GM18951 (cell line): Measurements from ENCODE around the gene GGACT.

Experiments used
- POLR2A ChIP-seq: IDR thresholded peaks from 4 replicates; pipeline ENCODE4 v1.6.1; 2011; ENCODE audit warnings: mild to moderate bottlenecking; ENCODE audit not compliant: insufficient read length, insufficient read depth; ENCODE audit errors: extremely low read depth
- in situ Hi-C: fragments of 300-500 bp; cut with MboI; formaldehyde crosslinking; loops from one replicate; pipeline ENCODE4 v1.12.0; 2022; ENCODE audit warnings: low sequenced_read_pairs, mixed read lengths, inconsistent platforms; ENCODE audit not compliant: unreplicated experiment

GGACT gene

DNA sequence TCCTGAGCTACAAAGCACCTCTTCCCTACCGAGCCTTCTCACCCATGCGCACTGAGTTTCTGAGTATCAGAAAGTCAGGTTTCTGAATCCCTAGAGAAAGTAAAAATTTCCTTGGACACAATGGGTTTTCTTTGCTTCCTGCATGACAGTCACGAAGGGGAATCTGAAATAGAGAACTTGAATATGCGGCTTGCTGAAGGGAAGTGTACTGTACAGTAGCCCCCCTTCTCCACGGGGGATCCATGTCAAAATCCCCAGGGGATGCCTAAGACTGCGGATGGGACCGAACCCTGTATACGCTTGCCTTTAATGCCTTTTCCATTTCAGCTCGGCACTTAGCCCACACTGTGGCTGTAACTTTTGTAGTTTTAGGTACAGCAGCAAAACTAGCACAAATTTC lies 107.9 kb downstream of the GGACT start:
- no peak for TF ChIP-seq POLR2A
- in situ Hi-C loops: no loop called here
